Activated CD4-positive, alpha-beta T cell treated with anti-CD3 and anti-CD28 coated beads for 36 hours (primary cell): Measurements from ENCODE around the gene CDHR5. TPM values are rescaled to one million over a fixed set of nuclear protein-coding genes. Genes with fewer than 3 reads are reported as not detected.
A peak's percentile ranks its signal among the peaks of the same experiment; 100 is the strongest.

ENCODE experiments used
- ATAC-seq: fragments of 200-7000 bp; cut with Tn5 transposase; one replicate; pipeline ENCODE4 v1.10.0; 2021; ENCODE audit warnings: mild to moderate bottlenecking, moderate library complexity
- CTCF ChIA-PET: fragments of 350-600 bp; sonication (Branson Sonifier 250); formaldehyde crosslinking; loops from one replicate; lab custom pipeline; 2021; ENCODE audit warnings: antibody characterized with exemption; lab: Charles Lee
- POLR2A ChIA-PET: fragments of 350-600 bp; sonication (Branson Sonifier 250); formaldehyde crosslinking; loops from one replicate; lab custom pipeline; 2021; ENCODE audit warnings: antibody characterized with exemption, inconsistent platforms; lab: Charles Lee
- DNase-seq: peaks from one replicate; pipeline ENCODE4 v3.0.0-alpha.2; 2020
- H3K27ac Mint-ChIP-seq: one replicate; pipeline ENCODE4 v1.8.0; 2021; ENCODE audit warnings: mixed read lengths
- H3K27me3 Mint-ChIP-seq: one replicate; pipeline ENCODE4 v1.8.0; 2021; ENCODE audit warnings: mixed read lengths
- H3K36me3 Mint-ChIP-seq: one replicate; pipeline ENCODE4 v1.8.0; 2021; ENCODE audit warnings: low read depth, mixed read lengths
- H3K4me1 Mint-ChIP-seq: one replicate; pipeline ENCODE4 v1.8.0; 2021; ENCODE audit warnings: mixed read lengths
- H3K4me3 Mint-ChIP-seq: one replicate; pipeline ENCODE4 v1.8.0; 2021; ENCODE audit warnings: mild to moderate bottlenecking, moderate library complexity, mixed read lengths
- H3K9me3 Mint-ChIP-seq: one replicate; pipeline ENCODE4 v1.8.0; 2021; ENCODE audit warnings: low read depth, mixed read lengths
- intact Hi-C, 2 experiments: fragments of 100-400 bp; cut with DNase I in 1 of 2; cut with micrococcal nuclease in 1 of 2; formaldehyde crosslinking; loops; one replicate each; pipeline versions ENCODE4 v1.14.2 to v1.15.1; 2022 to 2024; cut with DNase I, micrococcal nuclease
- total RNA-seq, 2 experiments: library from RNA; stranded (reverse); gene quantifications; one replicate each; pipeline ENCODE4 v1.2.3, GENCODE V29; 2021

CDHR5 gene
- total RNA-seq, 2 experiments from 2014 or later = not detected

GRCh38 chr11:607020-607780, 17.6 kb downstream of the CDHR5 start:
- ChIA-PET CTCF (interaction anchor here (0.6 kb wide), 1 partner anchor 57 kb away, joined by 4 read pairs; no protein-coding TSS in a partner anchor), POLR2A (no interaction called here)
- DNase-seq (no peak), ATAC-seq (no peak)
- intact Hi-C loops = no loop called here
- Mint-ChIP-seq H3K4me1 (no peaks in the 10 kb centered on the region), H3K9me3 (no peaks in the 10 kb centered on the region), H3K36me3 (peaks cover 23% of the 10 kb centered on the region), H3K4me3 (no peak overlapping the region), H3K27ac (no peak overlapping the region), H3K27me3 (no peaks in the 10 kb centered on the region)

GRCh38 chr11:606245-606644, 18.5 kb downstream of the CDHR5 start:
- intact Hi-C loops = no loop called here
- Mint-ChIP-seq H3K4me3 (no peak overlapping the region), H3K9me3 (no peaks in the 10 kb centered on the region), H3K27me3 (no peaks in the 10 kb centered on the region), H3K36me3 (peaks cover 26% of the 10 kb centered on the region), H3K4me1 (no peaks in the 10 kb centered on the region), H3K27ac (no peak overlapping the region)
- CTCF ChIA-PET = no interaction called here
- POLR2A ChIA-PET = no interaction called here
- DNase-seq (no peak), ATAC-seq (no peak)

GRCh38 chr11:605286-606129, 19.2 kb downstream of the CDHR5 start:
- Mint-ChIP-seq H3K36me3 (peaks cover 22% of the 10 kb centered on the region), H3K27ac (no peak overlapping the region), H3K4me1 (no peaks in the 10 kb centered on the region), H3K4me3 (no peak overlapping the region), H3K27me3 (no peaks in the 10 kb centered on the region), H3K9me3 (no peaks in the 10 kb centered on the region)
- CTCF ChIA-PET = interaction anchor here (0.6 kb wide), 1 partner anchor 27 kb away, joined by 3 read pairs; no protein-coding TSS in a partner anchor
- intact Hi-C loops = no loop called here
- DNase-seq = no peak
- POLR2A ChIA-PET = interaction anchor here (0.6 kb wide), 1 partner anchor 17 kb away, joined by 3 read pairs; no protein-coding TSS in a partner anchor
- no peak for ATAC-seq

- POLR2A ChIA-PET = no interaction called here
- H3K9me3 Mint-ChIP-seq = no peaks in the 10 kb centered on the region
- H3K27me3 Mint-ChIP-seq = no peaks in the 10 kb centered on the region
- no peak overlapping the region for H3K4me3 Mint-ChIP-seq
- H3K27ac Mint-ChIP-seq = no peak overlapping the region
- ATAC-seq (no peak), DNase-seq (no peak)
- intact Hi-C loops = no loop called here
- H3K36me3 Mint-ChIP-seq = peaks cover 31% of the 10 kb centered on the region
- no peaks in the 10 kb centered on the region for H3K4me1 Mint-ChIP-seq
- CTCF ChIA-PET = no interaction called here
Observed at GRCh38 chr11:603154-603553, 21.6 kb downstream of the CDHR5 start.

DNA sequence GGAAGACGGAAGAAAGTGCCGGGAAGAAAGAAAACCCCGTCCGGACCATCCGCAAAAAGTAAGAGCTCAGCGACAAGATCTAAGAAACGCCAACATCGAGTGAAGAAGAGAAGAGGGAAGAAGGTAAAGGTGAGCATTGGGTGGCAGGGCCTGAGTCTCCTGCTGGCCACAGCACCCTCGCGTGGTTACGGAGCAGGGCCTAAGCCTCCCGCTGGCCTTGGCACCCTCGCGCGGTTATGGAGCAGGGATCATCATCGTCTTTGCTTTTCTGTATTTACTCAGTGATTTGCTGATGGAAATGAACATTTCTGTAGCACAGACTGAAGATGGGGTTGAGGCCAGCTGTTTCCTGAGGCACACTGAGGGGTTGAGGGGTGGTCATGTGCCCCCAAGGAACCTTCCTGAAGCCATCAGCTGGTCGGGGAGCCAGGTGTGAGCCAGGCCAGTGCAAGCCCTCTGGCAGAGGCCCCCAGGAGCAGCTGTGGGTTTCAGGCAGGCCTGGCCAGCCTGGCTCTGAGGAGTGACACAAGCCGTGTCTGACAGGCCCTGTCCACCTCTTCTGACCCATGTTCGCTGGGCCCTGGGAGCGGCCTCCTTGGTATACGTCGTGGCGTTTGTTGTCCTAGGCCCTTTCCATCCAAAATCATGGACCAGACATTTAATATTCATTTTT, 23.0 kb downstream of the CDHR5 start:
- no peak overlapping the region for H3K4me3 Mint-ChIP-seq
- CTCF ChIA-PET = no interaction called here
- peaks cover 35% of the 10 kb centered on the region for H3K36me3 Mint-ChIP-seq
- no peak for ATAC-seq
- H3K4me1 Mint-ChIP-seq = no peaks in the 10 kb centered on the region
- no peak overlapping the region for H3K27ac Mint-ChIP-seq
- H3K27me3 Mint-ChIP-seq = no peaks in the 10 kb centered on the region
- no peak for DNase-seq
- POLR2A ChIA-PET = interaction anchor here (0.9 kb wide), 1 partner anchor 17 kb away, joined by 3 read pairs; no protein-coding TSS in a partner anchor
- intact Hi-C loops = no loop called here
- no peaks in the 10 kb centered on the region for H3K9me3 Mint-ChIP-seq

- no peaks in the 10 kb centered on the region for H3K4me1 Mint-ChIP-seq
- no peak overlapping the region for H3K27ac Mint-ChIP-seq
- ChIA-PET CTCF (no interaction called here), POLR2A (no interaction called here)
- DNase-seq = no peak
- intact Hi-C loops = no loop called here
- H3K4me3 Mint-ChIP-seq = no peak overlapping the region
- no peaks in the 10 kb centered on the region for H3K27me3 Mint-ChIP-seq
- no peak for ATAC-seq
- H3K9me3 Mint-ChIP-seq = no peaks in the 10 kb centered on the region
- H3K36me3 Mint-ChIP-seq = peaks cover 52% of the 10 kb centered on the region
Observed at GRCh38 chr11:598005-598680, 26.6 kb downstream of the CDHR5 start.

- intact Hi-C loops = no loop called here
- H3K4me1 Mint-ChIP-seq = no peaks in the 10 kb centered on the region
- ChIA-PET CTCF (no interaction called here), POLR2A (no interaction called here)
- no peak for DNase-seq
- H3K27me3 Mint-ChIP-seq = no peaks in the 10 kb centered on the region
- H3K36me3 Mint-ChIP-seq = peaks cover 59% of the 10 kb centered on the region
- H3K27ac Mint-ChIP-seq = no peak overlapping the region
- peak; percentile 37 for ATAC-seq
- no peak overlapping the region for H3K4me3 Mint-ChIP-seq
- H3K9me3 Mint-ChIP-seq = no peaks in the 10 kb centered on the region
Observed at GRCh38 chr11:597166-597725, 27.5 kb downstream of the CDHR5 start.

DNA sequence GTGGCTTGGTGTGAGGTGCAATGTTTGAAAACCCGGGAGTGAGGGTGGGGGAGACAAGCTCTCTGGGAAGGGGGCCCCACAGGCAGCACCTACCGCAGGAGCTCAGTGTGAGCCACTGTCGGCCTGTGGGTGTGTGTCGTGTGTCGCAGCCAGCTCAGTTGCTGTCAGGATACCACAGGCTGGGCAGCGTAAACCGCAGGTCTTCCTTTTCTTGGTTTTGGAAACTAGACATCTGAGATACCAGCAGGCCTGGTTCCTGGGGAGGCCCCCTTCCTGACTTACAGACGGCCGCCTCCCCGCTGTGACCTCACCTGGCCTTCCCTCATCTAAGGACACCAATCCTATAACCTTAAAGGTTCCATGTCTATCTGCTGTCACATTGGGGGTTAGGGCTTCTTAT, 28.4 kb downstream of the CDHR5 start:
- ChIA-PET POLR2A (no interaction called here), CTCF (interaction anchor here (0.7 to 0.9 kb wide), 2 partner anchors 71 to 291 kb away, joined by 3 read pairs; no protein-coding TSS in a partner anchor)
- Mint-ChIP-seq H3K4me1 (no peaks in the 10 kb centered on the region), H3K9me3 (no peaks in the 10 kb centered on the region), H3K27me3 (no peaks in the 10 kb centered on the region), H3K4me3 (no peak overlapping the region), H3K36me3 (peaks cover 53% of the 10 kb centered on the region), H3K27ac (no peak overlapping the region)
- DNase-seq (no peak), ATAC-seq (peak; percentile 9)
- intact Hi-C loops = no loop called here

DNA sequence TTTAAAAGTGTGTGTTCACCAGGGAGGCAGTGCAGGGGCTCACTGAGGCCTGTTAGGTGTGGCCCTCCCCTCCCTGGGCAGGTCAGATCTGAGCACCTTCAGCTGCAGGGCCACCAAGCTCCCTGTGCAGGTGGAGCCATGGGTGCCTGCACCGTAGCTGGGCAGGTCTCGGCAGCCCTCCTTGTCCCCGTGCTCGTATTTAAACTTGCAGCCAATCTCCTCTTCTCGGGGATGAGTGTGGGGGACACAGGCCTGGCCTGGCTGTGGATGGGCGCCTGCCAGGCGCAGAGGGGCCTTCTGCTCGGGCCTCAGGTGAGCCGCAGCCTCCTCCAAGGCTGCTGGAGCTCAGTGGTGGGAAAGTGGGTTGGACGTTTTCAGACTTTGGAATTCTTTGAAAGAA, 29.4 kb downstream of the CDHR5 start:
- ChIA-PET CTCF (no interaction called here), POLR2A (no interaction called here)
- Mint-ChIP-seq H3K4me1 (no peaks in the 10 kb centered on the region), H3K27me3 (no peaks in the 10 kb centered on the region), H3K4me3 (no peak overlapping the region), H3K36me3 (peaks cover 58% of the 10 kb centered on the region), H3K9me3 (no peaks in the 10 kb centered on the region), H3K27ac (no peak overlapping the region)
- intact Hi-C loops = no loop called here
- ATAC-seq (no peak), DNase-seq (no peak)

DNA sequence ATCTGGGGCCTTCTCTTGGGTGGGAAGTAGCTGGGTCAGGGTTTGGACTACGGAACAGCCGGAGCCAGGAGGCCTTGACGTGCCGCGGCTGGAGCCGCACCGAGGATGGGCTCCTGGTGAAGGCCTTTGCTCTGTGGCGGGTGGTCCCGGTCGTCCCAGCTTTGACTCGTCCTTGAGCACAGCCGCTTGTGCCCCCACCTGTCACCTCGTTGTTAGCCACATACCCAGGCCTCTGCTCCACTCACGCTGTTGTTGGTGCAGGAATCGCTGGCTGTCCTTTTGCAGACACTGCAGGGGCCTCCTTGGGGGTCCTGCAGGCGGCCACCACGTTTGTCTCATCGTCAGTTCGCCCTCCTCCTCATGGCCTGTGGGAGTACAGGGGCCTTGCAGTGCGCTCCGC, 31.4 kb downstream of the CDHR5 start:
- Mint-ChIP-seq H3K4me3 (no peak overlapping the region), H3K4me1 (no peaks in the 10 kb centered on the region), H3K27ac (no peak overlapping the region), H3K36me3 (peaks cover 65% of the 10 kb centered on the region), H3K27me3 (no peaks in the 10 kb centered on the region), H3K9me3 (no peaks in the 10 kb centered on the region)
- intact Hi-C loops = no loop called here
- no peak for DNase-seq
- ChIA-PET POLR2A (no interaction called here), CTCF (no interaction called here)
- ATAC-seq = no peak

GRCh38 chr11:592918-593317, 31.8 kb downstream of the CDHR5 start:
- no peaks in the 10 kb centered on the region for H3K27me3 Mint-ChIP-seq
- H3K4me3 Mint-ChIP-seq = no peak overlapping the region
- ChIA-PET POLR2A (no interaction called here), CTCF (no interaction called here)
- intact Hi-C loops = no loop called here
- DNase-seq (no peak), ATAC-seq (no peak)
- H3K36me3 Mint-ChIP-seq = peaks cover 67% of the 10 kb centered on the region
- H3K27ac Mint-ChIP-seq = no peak overlapping the region
- no peaks in the 10 kb centered on the region for H3K9me3 Mint-ChIP-seq
- H3K4me1 Mint-ChIP-seq = peaks cover 4% of the 10 kb centered on the region
